ENCODE results near the gene ANKRD44. TPM values are rescaled to one million over a fixed set of nuclear protein-coding genes. Genes with fewer than 3 reads are reported as not detected.

ANKRD44 gene
- total RNA-seq, 6 experiments from 2014 or later: 3.8 to 5.7 (median 4.7) TPM

GRCh38 chr2:197189426-197190099, 121.0 kb downstream of the ANKRD44 start:
- H3K27ac Mint-ChIP-seq: no peak overlapping the region
- TF ChIP-seq, protein P1, sequence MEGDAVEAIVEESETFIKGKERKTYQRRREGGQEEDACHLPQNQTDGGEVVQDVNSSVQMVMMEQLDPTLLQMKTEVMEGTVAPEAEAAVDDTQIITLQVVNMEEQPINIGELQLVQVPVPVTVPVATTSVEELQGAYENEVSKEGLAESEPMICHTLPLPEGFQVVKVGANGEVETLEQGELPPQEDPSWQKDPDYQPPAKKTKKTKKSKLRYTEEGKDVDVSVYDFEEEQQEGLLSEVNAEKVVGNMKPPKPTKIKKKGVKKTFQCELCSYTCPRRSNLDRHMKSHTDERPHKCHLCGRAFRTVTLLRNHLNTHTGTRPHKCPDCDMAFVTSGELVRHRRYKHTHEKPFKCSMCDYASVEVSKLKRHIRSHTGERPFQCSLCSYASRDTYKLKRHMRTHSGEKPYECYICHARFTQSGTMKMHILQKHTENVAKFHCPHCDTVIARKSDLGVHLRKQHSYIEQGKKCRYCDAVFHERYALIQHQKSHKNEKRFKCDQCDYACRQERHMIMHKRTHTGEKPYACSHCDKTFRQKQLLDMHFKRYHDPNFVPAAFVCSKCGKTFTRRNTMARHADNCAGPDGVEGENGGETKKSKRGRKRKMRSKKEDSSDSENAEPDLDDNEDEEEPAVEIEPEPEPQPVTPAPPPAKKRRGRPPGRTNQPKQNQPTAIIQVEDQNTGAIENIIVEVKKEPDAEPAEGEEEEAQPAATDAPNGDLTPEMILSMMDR (IDR thresholded peaks at IDR 0.05): no peak
- no peak overlapping the region for H3K4me3 Mint-ChIP-seq
- peaks cover 10% of the 10 kb centered on the region; the same call in 1 of the 2 replicates for H3K4me1 Mint-ChIP-seq (ENCODE audit: low read depth)
- DNase-seq: no peak
- H3K9me3 Mint-ChIP-seq: no peaks in the 10 kb centered on the region
- H3K36me3 Mint-ChIP-seq (ENCODE audit: low read depth): peaks cover 2% of the 10 kb centered on the region
- H3K27me3 Mint-ChIP-seq (ENCODE audit: insufficient read depth): no peaks in the 10 kb centered on the region

GRCh38 chr2:197185676-197186075, 124.9 kb downstream of the ANKRD44 start:
- H3K27ac Mint-ChIP-seq: no peak overlapping the region
- no peak overlapping the region for H3K4me3 Mint-ChIP-seq
- H3K4me1 Mint-ChIP-seq (ENCODE audit: low read depth): peaks cover 44% of the 10 kb centered on the region
- H3K27me3 Mint-ChIP-seq (ENCODE audit: insufficient read depth): no peaks in the 10 kb centered on the region
- peaks cover 4% of the 10 kb centered on the region for H3K36me3 Mint-ChIP-seq (ENCODE audit: low read depth)
- DNase-seq: no peak
- TF ChIP-seq, protein P1 (IDR thresholded peaks at IDR 0.05): no peak
- no peaks in the 10 kb centered on the region for H3K9me3 Mint-ChIP-seq

GRCh38 chr2:197184959-197185586, 125.5 kb downstream of the ANKRD44 start:
- Mint-ChIP-seq H3K36me3 (ENCODE audit: low read depth) (peaks cover 4% of the 10 kb centered on the region), H3K4me1 (ENCODE audit: low read depth) (peaks cover 48% of the 10 kb centered on the region), H3K4me3 (no peak overlapping the region), H3K9me3 (no peaks in the 10 kb centered on the region), H3K27me3 (ENCODE audit: insufficient read depth) (no peaks in the 10 kb centered on the region), H3K27ac (no peak overlapping the region)
- TF ChIP-seq, protein P1 (IDR thresholded peaks at IDR 0.05): no peak
- DNase-seq: no peak

GRCh38 chr2:197183355-197183754, 127.2 kb downstream of the ANKRD44 start:
- TF ChIP-seq, protein P1 (IDR thresholded peaks at IDR 0.05): no peak
- no peaks in the 10 kb centered on the region; the same call in 1 of the 2 replicates for H3K27me3 Mint-ChIP-seq (ENCODE audit: insufficient read depth)
- H3K4me1 Mint-ChIP-seq (ENCODE audit: low read depth): peaks cover 52% of the 10 kb centered on the region
- H3K36me3 Mint-ChIP-seq (ENCODE audit: low read depth): peaks cover 4% of the 10 kb centered on the region
- H3K4me3 Mint-ChIP-seq: no peak overlapping the region
- no peak overlapping the region for H3K27ac Mint-ChIP-seq
- no peaks in the 10 kb centered on the region for H3K9me3 Mint-ChIP-seq
- no peak for DNase-seq

GRCh38 chr2:197182668-197183067, 127.9 kb downstream of the ANKRD44 start:
- peaks cover 52% of the 10 kb centered on the region for H3K4me1 Mint-ChIP-seq (ENCODE audit: low read depth)
- TF ChIP-seq, protein P1 (IDR thresholded peaks at IDR 0.05): no peak
- no peak overlapping the region for H3K4me3 Mint-ChIP-seq
- no peak overlapping the region for H3K27ac Mint-ChIP-seq
- no peaks in the 10 kb centered on the region; the same call in 1 of the 2 replicates for H3K27me3 Mint-ChIP-seq (ENCODE audit: insufficient read depth)
- peaks cover 4% of the 10 kb centered on the region for H3K36me3 Mint-ChIP-seq (ENCODE audit: low read depth)
- H3K9me3 Mint-ChIP-seq: no peaks in the 10 kb centered on the region
- DNase-seq: no peak

All from HFFc6 (cell line).